Stimulated activated naive CD4-positive, alpha-beta T cell (primary cell): Measurements from ENCODE around the gene BMI1.
"Not testable (repeated sequence)": the region's sequence is repeated elsewhere in the genome, so short reads cannot be mapped to it uniquely, and the experiment has no call there.

Source experiments
- DNase-seq, 6 experiments: peaks; one replicate each; lab custom pipeline; 2025; lab: John Stamatoyannopoulos, UW

BMI1 gene

DNA sequence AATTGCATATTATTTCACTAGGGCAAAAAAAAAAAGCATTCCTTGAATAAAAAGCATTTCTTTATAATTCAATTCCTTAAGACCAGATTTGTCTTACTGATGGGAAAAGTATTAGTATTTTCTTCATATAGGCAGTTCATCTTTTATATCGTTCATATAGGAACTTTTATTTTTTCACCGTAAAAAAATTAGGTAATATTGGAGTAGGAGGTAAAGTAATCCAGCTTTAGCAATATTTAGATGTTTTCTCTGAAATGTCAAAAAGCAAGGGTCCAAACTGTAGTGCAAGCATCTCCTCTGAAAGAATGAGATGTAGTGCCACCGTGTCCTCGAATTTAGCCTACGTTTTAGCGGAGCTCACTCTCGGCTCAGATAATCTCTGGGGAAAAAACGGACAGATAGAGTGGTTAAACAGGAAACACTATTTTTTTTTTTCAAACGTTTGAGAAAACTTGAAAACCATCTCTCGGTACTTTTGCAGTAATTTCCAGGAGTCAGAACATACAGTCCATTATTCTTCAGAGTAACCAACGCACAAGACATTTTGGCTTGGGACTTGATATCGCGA lies 18.9 kb downstream of the BMI1 start:
- DNase-seq, result no peak

DNA sequence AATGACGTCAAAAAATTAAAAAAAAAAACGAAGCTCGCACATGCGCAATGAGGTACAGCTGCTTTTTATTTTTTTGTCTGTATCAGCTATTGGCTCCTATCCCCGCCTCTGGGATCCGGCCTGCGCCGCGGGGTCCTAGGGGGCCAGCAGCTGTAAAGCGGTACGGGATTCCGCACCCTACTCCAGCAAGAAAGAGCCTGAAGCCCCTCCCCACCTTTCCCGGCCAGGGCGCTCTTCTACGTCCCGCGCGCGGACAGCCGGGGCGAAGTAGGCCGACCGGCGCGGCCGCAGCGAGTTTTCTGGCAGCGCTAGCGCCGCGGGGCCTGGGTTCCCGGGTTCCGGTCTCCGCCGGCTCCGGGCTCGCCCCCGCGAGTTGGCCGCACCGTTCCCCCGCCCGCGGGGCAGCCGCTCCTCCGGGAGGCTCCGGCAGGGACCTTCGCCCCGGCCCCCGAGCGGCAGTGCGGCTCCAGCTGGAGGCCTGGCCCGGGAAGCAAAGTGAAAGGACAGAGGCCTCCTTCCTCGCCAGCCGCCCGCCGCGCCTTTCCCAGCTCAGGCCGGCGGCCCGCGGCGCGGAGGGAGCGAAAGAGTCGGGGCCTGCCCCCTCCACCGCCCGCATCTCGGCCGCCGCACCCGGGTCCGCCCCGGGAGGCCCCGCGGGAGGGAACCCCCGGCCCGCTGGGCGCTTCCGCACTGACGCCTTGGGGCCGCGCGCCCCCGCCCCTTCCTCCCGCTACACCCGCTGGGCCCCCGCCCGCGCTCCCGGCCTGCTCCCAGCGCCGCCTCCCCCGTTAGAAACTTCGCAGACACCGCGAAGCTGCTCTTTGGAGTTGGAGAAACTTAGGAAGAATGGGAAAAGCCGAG lies 19.7 kb downstream of the BMI1 start:
- DNase-seq, result peak; percentile 24 to 74 (median 56)

DNA sequence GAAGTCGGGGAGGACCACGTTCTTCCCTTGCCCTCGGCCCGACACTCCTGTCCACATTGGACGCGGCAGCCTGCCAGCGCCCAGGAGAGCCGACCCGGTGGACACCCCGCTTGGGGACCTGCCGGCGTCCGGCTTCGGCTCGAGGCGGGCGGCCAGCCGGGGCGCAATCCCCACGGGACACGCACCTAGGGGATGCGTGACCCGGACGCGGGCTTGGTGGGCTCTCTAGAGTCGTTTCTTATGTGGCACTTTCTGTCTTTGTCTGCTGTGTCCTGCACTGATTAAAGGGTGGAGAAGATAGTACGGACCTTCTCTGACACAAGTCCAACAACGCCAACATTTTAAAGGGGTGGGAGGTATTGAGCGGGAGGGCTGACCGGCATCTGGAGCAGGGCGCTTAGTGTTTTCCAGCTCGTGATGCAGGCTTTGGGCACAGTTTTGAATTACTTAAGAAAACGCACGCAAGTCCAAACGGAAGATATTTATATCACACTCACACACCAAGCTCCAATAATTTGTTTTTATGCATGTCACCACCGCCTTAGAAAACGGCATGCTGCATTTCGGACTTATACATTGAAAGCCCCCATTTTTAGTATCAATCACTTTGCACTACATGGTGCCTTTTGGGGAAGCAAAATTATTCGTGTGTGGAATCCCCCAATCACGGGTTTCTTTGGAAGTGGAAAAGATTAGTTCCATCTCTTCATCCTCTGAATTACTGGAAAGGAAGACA lies 20.5 kb downstream of the BMI1 start:
- DNase-seq, result peak in 3 of 6 experiments; percentile 30 to 61 (median 37)

DNA sequence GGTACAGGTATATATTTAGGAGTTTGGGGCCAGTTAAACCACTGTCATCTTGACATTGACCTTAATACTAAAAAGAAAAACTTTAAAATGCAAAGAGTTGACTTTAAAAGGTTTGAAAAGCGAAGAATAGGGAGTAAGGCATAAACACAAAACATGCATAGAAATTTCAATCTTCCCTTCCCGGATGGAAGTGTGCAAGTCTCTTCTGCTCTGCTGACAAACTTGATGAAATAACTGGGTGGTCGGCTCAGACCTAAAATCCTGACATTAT lies 21.0 kb downstream of the BMI1 start:
- DNase-seq, result no peak

DNA sequence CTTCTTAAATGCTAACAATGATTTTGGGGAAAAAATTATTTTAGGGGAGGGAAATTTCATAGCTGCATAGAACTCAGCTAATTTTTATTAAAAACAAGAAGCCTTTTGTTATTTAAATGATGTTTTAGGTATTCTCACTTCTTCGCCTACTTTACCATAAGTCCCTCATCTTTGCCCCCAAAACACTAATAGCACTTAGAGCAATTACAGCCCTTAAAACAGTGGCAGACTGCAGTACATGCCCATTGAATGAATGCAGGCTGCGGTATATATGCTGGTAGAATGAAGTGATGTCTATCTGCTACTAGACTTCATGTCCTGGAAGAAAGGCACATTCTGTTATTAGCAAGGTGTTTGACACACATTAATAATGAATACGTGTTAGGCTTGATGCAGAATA lies 21.5 kb downstream of the BMI1 start:
- peak in 1 of 6 experiments; percentile 32 for DNase-seq

DNA sequence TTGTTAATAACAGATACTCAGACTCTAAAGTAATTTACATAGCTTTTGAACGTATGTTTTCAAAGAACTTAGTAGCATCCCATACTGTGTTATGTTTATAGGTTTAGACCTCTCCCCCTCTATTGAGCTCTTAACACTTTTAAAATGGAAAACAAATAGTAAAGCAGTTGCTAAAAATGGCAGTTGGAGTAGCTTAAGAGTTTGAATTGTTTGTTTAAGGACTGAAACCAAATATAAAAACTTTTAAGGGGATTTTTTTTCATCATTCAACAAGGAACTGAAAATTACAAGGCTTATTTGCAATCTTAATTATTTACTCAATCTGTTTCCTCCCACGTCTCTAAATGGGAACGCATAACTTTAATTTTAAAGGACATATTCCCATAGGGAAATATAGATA lies 22.8 kb downstream of the BMI1 start:
- no peak for DNase-seq

DNA sequence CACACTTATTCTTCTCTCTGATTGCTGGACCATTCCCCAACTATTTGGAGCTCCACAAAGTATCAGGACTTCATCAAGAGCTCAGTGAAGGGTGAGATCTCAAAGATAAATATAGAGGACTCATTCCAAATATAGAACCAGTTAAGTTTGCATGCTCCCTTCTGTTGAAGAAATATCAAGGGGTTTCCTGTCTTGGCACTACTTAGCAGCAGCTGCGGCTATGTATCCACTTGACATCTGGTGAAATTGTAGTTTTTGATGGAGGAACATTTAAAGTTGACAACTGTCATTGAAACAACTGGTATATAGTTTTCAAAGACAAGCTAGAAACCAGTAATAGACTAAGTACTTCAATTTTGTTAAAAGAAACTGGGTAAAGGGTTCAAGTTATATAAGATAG lies 23.4 kb downstream of the BMI1 start:
- DNase-seq, result peak in 1 of 6 experiments; percentile 36

DNA sequence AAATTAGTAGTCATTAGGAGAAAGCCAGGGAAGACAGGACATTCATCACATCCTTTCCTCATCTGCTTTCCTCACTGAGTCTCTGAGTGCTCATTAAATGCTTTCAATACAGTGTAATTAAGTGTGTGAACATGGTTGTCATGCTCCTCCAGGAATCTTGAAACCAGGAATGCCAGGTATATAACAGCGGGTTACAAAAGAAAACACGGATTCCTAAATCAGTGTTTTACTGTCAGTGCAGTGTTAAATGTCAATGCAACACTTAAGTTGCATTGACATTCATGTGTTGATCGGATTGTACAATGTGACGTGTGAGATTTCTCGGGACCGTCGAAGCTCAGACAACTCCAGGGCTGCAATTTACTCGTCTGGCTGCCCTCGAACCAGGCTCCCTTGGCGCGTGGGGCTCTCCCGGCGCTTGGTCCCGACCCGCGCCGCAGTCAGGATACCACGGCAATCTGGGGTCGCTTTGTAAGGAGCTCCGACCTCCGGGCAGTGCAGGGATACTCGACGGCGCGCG lies 23.9 kb downstream of the BMI1 start:
- peak in 1 of 6 experiments; percentile 39 for DNase-seq

DNA sequence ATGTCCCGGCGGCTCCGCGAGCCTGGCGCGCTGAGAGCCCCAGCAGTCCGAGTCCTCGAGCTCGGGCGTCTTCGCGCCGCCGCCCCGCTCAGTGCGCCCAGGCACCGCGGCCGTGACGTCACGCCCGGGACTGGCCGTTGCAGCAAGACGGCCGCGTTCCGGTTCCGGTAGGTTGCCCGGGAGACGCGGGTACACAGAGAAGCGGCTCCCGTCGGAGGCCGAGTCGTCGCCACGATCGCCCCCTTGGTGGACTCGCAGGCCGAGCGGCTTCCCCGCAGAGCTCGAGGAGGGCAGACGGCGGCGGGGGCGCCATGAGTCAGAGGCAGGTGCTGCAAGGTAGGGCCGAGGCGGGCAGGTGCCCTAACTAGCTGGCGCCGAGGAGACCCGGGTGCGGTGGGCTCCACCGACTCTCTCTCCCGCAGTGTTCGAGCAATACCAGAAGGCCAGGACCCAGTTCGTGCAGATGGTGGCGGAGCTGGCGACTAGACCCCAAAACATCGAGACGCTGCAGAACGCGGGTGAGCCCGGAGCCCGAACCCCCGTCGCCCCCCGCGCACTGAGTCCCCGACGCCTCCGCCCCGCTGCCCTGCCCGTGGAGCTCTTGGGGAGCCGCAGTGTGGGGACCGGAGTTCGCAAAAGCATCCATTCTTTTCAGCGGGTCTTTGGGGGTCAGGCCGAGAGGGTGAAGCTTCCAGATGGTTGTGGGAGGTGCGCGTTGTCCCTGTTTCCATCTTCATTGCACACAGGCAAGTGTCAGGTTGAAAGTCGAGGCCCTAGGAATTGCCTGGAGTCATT lies 24.6 kb downstream of the BMI1 start, which contains the start of gene SPAG6:
Gene SPAG6 (plus strand): TSS at position 196 of the 795 bp plus-strand sequence. CDS start 116 bp downstream, at position 312.
- DNase-seq, result peak in 4 of 6 experiments; percentile 21 to 39 (median 27)

DNA sequence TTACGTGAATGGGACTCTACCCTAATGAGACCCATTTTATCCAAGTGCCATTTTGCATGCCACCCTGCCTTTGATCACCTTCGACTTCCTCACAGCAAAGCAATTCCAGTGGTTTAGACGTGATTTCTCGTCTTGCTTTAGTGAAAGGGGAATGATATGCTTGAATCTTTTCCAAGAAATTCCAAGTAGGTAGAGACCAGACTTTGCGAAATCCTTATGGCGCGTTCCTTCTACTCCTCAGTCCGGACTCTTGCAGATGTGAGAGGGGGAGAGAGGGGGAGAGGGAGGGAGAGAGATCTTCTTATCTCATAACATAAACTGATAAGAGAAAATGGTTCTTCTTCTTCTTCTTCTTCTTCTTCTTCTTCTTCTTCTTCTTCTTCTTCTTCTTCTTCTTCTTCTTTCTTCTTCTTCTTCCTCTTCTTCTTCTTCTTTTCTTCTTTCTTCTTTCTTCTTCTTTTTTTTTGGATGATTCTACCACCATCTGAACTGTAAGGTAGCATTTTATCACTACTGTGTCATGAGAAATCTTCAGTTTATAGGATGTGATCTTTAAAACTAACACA lies 25.3 kb downstream of the BMI1 start:
- DNase-seq, result no peak

DNA sequence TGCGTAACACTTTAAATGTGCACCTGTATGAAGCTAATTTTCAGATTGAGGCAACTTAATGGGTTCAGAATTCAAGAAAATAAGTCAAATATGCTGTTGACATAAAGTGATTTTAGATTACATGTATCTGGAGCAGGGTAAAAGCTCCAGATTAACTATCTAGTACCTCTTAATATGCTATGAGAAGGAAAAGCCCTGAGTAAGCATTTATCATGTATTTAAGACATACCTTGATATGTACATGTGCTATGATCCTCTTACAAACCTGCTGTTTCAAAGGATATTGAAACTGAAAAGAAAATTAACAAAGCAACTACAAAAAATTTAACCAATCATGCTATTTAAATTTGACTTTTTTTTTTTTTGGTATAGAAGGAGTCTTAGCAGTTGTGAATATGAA lies 28.9 kb downstream of the BMI1 start:
- DNase-seq, result no peak

DNA sequence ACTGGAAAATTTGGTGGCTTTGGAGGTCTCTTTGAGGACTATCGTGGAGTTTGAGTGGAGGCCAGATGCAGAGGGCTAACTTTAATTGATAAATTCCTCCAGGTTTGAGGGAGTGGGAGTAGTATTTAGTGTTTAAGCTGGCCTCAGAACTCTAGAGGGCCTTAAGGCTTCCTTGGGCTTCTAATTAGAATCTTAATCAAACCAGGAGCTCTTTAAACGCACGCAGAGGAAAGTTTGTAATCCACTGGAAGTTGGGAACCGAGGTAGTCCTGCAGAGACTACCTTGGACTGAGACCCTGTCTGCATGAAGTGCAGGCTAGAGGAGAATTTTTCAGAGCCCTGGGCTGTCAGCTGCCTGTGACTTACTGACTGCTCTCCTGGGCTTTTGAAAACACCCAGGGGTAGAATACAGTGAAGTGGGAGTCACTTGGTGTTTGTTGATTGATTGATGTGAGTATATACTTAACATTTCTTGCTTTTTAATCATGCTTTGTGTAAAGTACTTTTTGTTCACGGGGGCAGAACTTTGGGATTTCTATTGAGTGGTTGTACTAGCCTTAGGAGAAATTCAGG lies 30.3 kb downstream of the BMI1 start:
- no peak for DNase-seq

DNA sequence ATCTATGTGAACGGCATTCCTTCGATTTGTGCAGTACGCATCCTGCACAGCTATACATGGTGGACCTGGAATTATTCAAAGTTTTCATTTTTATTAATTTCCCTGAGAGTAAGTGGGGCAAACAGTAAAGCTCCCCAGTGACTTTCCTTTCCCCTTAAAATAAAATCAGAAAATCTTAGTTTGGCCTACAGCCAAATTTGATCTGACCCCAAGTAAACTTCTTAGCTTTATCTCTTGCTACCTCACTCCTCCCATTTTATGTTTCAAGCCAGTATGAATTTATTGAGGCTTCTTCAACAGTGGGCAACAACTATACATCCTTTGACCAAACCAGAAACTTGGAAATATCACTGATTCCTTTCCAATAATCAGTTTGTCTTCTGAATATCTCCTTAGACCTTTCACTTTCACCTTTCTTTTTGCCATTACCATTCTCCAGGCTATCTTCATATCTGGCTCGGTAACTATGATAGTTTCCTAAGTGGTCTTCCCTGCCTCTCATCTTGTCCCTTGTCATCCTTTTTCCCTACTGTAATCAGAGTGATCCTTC lies 35.5 kb downstream of the BMI1 start:
- DNase-seq, result no peak

DNA sequence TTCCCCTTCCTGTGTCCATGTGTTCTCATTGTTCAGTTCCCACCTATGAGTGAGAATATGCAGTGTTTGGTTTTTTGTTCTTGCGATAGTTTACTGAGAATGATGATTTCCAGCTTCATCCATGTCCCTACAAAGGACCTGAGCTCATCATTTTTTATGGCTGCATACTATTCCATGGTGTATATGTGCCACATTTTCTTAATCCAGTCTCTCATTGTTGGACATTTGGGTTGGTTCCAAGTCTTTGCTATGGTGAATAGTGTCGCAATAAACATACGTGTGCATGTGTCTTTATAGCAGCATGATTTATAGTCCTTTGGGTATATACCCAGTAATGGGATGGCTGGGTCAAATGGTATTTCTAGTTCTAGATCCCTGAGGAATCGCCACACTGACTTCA lies 36.9 kb downstream of the BMI1 start:
- DNase-seq, result not testable (repeated sequence)

DNA sequence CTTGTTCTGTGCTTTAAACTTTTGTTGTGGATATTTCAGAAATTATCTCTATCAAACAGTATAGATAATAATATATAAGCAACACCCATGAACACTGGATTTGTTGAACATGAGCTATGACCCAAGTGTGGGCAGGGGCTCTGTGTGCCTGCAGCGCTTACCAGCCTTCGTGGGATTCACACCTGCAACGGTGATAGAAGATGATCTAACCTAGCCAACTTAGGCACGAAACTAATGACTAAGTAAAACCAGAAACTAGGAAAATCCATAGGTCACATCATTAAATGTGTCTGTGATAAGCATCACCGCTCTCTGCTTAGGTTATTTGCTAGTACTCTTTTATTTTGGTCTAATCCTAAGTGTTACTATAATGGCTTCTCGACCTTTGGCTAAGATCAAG lies 42.4 kb downstream of the BMI1 start:
- DNase-seq, result no peak

DNA sequence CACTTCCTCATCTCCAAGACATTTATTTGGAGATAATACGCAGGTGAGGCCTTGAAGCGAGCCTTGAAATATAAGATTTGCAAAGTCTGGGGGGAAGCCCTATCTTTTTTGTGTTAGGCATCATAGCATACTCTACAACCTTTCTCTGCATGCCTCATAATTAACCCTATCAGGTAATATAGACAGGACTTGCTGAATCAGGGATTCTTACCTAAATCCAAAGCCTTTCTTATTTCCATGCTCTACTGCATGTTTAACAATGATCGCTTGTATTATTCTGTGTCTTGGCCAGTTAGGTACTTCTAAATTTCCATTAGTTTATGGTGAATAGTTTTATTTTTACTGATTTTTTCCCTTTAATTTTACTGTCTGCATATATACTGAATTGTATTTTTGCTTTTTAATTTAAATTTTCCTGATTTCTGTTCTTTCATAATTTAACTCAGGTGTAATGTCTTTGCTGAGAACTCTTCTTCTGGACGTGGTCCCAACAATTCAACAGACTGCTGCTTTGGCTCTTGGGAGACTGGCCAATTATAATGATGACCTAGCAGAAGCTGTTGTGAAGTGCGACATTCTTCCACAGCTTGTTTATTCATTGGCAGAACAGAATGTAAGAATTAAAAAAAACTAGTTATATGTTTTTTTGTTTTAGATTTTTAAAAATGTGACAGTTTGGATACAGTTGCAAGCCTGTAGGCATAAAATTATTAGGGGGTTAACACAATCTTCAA lies 43.7 kb downstream of the BMI1 start:
- no peak for DNase-seq

DNA sequence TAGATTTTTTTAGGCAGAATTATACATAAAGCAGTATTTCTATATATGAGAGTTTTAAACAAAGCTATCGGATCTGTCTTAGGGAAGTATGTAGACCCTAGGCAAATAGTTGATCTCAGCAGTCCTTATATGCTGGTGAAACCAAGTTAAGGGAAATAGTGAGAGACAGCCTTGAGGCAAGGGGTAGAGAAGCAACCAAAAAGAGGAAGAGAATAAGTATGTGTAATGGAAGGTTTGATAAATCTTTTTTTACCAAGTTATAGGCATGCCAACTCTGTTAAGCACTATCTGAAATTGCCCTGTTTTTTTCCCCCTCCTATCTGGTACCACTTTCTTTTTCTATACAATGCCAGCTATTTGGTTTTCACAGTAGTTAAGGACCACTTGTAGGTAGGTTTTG lies 44.3 kb downstream of the BMI1 start:
- DNase-seq, result no peak

DNA sequence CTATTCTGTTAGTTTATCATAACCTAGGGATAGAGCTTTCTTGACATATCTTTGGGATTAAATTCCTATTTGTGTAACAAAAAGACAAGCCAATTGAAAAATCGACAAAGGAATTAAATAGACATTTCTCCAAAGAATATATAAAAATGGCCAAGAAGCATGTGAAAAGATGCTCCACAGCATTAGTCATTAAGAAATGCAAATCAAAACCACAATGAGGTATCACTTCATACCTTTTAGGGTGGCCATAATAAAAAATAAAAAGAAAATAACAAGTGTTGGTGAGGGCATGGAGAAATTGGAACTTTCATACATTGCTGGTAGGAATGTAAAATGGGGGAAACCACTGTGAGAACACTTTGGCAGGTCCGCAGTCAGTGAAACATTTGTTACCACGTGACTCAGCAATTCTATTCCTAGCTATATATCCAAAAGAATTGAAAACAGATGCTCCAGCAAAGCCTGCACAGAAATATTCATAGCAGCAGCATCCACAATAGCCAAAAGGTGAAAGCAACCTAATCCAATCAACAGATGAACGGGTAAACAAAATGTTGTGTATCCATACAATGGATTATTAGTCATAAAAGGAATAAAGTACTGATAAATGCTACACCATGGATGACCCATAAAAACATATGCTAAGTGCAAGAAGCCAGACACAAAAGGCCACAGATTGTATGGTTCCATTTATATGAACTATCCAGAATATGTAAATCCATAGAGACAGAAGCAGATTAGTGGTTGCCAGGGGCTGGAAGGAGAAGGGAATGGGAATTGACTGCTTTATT lies 44.9 kb downstream of the BMI1 start:
- no peak for DNase-seq

DNA sequence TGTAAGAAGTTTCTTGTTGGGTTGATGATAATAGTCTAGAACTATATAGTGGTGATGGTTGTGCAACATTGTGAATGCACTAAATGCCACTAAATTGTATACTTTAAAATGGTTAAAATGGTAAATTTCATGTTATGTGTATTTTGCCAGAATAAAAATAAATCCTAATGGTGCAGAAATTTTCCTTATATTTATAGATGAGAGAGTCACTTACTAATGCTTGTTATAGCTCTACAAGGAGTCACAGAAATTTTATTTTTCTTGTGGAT lies 45.5 kb downstream of the BMI1 start:
- no peak for DNase-seq

DNA sequence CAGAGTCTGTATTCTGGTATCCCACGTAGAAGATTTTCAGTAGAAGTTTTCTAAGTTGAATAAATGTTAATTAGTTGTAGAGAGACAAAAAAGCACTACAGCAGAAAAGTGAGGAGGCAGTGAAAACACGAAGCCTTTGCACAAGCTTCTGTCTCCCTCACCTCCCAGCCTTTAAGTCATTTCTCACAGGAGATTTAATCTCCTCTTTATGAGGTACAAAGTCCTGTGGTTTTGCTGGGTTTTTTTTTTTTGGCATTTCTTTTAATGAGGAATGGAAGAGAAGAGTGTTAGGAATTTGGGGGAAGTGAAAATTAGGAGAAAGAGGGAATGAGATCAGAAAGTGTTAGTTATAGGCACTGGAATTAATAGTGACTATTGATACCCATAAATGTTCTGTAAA lies 45.9 kb downstream of the BMI1 start:
- DNase-seq, result no peak
